Mammary epithelial cell (primary cell): ENCODE measurements around the gene IQCE.

Experiments
- EZH2 ChIP-seq: IDR thresholded peaks from 2 replicates; pipeline ENCODE4 v1.6.1; 2012; ENCODE audit warnings: low read length, inconsistent platforms, borderline replicate concordance
- TF ChIP-seq, protein P1 (sequence below), 2 donors: IDR thresholded peaks in 1 of 2; conservative IDR thresholded peaks in 1 of 2; 2 replicates each; pipeline ENCODE4 v1.5.1; 2011 to 2012; ENCODE audit warnings: inconsistent platforms in 2 of 2, low read length in 2 of 2, mild to moderate bottlenecking in 2 of 2, control low read depth in 1 of 2, low read depth in 1 of 2; ENCODE audit not compliant: insufficient read depth in 1 of 2; ENCODE audit errors: extremely low read depth in 1 of 2

- TF ChIP-seq, protein P1, sequence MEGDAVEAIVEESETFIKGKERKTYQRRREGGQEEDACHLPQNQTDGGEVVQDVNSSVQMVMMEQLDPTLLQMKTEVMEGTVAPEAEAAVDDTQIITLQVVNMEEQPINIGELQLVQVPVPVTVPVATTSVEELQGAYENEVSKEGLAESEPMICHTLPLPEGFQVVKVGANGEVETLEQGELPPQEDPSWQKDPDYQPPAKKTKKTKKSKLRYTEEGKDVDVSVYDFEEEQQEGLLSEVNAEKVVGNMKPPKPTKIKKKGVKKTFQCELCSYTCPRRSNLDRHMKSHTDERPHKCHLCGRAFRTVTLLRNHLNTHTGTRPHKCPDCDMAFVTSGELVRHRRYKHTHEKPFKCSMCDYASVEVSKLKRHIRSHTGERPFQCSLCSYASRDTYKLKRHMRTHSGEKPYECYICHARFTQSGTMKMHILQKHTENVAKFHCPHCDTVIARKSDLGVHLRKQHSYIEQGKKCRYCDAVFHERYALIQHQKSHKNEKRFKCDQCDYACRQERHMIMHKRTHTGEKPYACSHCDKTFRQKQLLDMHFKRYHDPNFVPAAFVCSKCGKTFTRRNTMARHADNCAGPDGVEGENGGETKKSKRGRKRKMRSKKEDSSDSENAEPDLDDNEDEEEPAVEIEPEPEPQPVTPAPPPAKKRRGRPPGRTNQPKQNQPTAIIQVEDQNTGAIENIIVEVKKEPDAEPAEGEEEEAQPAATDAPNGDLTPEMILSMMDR (conservative IDR thresholded peaks at IDR 0.05 in 1 of 2, IDR thresholded peaks at IDR 0.05 in 1 of 2; ENCODE audit: extremely low read depth in 1 of 2, insufficient read depth in 1 of 2, low read depth in 1 of 2, low read length in 2 of 2): no peak
- no peak for TF ChIP-seq EZH2
Measured at GRCh38 chr7:2661096-2661449, 102.3 kb downstream of the IQCE start.
